Middle frontal gyrus (tissue), 1 donor: ENCODE measurements around the gene KLHL7.

Experiments
- DNase-seq: peaks from one replicate; pipeline ENCODE4 v3.0.0-alpha.2; 2015; ENCODE audit warnings: low spot score; ENCODE audit errors: extremely low spot score

The KLHL7 gene, protein sequence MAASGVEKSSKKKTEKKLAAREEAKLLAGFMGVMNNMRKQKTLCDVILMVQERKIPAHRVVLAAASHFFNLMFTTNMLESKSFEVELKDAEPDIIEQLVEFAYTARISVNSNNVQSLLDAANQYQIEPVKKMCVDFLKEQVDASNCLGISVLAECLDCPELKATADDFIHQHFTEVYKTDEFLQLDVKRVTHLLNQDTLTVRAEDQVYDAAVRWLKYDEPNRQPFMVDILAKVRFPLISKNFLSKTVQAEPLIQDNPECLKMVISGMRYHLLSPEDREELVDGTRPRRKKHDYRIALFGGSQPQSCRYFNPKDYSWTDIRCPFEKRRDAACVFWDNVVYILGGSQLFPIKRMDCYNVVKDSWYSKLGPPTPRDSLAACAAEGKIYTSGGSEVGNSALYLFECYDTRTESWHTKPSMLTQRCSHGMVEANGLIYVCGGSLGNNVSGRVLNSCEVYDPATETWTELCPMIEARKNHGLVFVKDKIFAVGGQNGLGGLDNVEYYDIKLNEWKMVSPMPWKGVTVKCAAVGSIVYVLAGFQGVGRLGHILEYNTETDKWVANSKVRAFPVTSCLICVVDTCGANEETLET

DNA sequence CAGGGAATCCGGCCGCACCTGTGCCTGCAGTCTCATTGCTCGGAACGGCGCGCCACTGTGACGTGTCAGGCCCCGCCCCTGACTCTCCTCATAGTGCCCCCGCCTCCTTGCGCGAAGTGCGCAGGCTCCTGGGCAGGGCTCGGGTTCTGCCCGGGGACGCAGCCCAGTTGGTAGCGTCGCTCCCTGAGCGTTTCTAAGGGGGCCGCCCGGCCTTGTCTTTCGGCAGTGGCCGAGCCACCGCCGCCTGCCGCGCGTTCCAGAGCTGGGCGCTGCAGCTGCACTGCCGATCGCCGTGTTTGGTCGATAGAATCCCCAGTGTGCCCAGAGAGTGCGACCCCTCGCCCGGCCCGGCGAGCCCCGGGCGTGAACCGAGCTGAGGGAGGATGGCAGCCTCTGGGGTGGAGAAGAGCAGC lies at the start of gene KLHL7:
Gene KLHL7, plus strand, starts transcription at position 142 of the 413 bp plus-strand sequence. Its CDS starts 242 bp downstream, at position 384.
- peak; percentile 94 for DNase-seq

DNA sequence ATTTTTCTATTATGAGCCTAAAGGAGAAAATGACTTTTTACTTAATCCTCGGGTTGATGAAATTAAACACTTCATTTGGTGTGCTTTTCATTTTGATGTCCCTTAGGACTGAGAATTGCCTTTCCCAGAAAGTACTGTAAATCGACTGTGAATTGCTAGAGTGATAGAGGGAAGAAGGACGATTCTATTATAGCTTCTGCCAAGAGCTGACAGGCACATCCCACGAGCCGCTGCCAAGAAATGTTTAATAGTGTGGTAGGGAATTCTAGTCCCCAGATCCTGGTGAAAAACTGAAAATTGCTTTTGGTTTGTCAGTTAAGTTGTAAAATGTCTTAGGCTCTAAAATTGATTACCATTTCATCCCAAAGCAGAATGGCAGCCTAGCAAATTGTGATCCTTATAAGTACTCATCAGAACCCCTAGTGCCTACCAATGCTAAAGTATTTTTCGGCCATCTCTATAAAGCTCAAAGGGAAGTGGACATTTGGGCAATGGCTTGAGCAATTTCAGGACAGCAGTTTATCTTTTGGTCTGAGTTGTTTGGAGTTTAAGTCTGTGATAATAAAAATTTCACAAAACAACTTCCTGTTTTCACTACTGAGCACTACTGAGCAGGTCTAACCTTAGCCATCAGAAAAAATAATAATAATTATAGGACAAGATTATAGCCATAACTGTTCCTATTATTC lies 47.0 kb upstream of the KLHL7 start:
- DNase-seq = no peak

- no peak for DNase-seq
Observed at GRCh38 chr7:23061327-23061726, 44.3 kb upstream of the KLHL7 start.

GRCh38 chr7:23062452-23062851 lies 43.1 kb upstream of the KLHL7 start:
- DNase-seq = no peak

- DNase-seq = no peak
Observed at GRCh38 chr7:23065974-23066373, 39.6 kb upstream of the KLHL7 start.

DNA sequence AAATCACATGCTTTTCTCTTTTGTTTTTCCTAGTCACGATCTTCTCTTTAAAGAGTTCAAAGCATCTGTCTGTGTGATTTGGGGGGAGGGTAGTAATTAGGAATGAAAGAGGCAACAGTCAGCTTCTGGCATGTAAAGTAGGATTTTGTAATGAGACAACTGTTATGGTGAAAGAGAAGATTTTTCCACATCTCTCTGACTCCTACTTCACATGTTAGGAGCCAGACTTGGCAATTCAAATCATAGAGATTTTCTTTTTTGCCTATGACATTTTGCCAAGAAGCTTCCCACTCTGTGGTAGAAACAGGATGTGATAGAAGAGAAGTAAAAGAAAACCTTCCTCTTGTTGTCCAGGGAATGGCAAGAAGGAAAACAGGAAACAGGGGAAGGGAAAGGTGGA lies 38.3 kb upstream of the KLHL7 start:
- peak; percentile 51 for DNase-seq

GRCh38 chr7:23072048-23072447 lies 33.5 kb upstream of the KLHL7 start:
- no peak for DNase-seq

- no peak for DNase-seq
Observed at GRCh38 chr7:23072922-23073321, 32.7 kb upstream of the KLHL7 start.

DNA sequence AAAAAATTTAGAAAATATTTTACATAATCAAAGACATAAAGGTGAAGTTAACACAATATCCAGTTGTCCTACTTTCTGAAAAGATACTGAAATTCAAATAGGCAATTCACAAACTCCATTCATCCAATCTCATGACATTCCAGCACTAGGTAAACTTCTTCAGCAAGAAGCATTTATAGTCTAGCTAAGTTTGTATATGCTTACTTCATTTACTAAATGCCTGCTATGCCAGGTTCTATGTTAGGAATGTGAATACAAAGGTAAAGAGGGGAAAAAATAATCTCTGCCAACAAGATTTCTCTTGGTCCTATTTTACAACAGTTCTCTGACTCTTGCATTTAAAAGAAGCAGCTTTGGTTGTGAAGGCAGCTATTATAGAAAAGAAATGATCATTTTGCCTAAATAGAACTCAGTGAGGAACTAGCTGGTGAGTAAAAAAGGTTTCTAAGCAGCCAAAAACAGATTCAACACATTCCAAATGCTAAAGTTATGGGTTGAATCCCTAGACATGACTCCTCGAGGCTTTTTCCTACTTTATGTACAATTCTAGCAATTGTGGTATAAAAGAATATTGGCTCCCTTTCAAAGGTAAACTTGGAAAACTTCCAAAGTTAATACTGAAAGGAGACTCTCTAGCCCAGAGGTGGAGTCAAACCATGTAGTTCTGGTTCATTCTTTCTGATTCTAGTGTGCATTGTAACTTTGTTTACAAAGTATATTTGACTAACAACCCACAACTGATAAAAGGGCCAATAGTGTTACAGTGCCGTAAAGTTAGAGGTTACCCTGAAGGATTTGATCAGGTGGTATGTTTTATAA lies 30.9 kb upstream of the KLHL7 start:
- no peak for DNase-seq

DNA sequence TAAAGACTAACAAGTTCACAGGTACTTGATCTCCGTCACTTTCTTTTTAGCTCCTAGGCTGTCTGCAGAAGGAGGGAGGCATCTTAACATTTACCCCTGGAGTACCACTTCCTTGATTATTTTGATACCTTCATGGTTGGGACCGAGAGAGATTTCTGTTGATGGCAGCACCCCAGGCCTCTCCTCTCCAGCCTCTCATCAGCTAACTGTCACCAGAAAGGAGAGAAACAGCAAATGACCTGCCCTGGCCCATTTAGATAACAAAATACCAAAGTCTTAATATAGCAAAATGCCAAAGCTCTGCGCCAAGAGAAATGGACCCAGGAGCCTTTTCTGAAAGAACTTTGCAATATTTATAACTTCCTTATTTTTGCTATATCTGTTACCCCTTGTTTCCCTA lies 30.0 kb upstream of the KLHL7 start:
- no peak for DNase-seq

DNA sequence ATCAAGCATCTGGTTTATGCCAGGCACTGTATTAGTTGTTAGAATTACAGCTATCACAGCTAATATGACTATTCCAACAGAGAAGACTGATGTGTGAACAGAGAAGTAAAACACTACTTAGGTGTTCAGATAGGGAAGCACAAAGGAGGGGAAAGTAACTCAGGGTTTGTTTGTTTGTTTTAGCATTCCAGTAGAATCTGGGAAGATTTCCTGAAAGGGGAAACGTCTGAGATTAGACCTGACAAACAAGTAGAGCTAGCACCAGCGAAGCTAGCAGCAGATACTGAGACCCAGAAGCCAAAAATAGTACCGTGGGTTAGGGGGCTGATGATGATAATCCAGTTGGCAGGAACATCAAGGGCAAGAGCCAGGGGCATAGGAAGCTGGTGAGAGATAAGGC lies 28.8 kb upstream of the KLHL7 start:
- DNase-seq = no peak

DNA sequence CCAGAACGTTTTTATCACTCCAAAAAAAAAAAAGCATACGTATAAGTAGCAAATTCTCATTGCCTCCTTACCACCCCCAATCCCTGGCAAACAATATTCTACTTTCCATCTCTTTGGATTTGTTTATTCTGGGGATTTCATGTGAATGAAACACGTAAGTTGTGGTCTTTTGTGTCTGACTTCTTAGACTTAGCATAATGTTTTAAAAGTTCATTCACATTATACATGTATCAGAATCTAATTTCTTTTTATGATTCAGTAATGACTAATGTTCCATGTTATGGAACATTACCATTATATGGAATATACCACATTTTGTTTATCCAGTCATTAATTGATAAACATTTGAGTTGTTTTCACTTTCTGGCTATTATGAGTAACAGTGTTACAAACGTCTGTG lies 12.5 kb upstream of the KLHL7 start:
- DNase-seq = no peak

- no peak for DNase-seq
Observed at GRCh38 chr7:23093546-23093945, 12.0 kb upstream of the KLHL7 start.

DNA sequence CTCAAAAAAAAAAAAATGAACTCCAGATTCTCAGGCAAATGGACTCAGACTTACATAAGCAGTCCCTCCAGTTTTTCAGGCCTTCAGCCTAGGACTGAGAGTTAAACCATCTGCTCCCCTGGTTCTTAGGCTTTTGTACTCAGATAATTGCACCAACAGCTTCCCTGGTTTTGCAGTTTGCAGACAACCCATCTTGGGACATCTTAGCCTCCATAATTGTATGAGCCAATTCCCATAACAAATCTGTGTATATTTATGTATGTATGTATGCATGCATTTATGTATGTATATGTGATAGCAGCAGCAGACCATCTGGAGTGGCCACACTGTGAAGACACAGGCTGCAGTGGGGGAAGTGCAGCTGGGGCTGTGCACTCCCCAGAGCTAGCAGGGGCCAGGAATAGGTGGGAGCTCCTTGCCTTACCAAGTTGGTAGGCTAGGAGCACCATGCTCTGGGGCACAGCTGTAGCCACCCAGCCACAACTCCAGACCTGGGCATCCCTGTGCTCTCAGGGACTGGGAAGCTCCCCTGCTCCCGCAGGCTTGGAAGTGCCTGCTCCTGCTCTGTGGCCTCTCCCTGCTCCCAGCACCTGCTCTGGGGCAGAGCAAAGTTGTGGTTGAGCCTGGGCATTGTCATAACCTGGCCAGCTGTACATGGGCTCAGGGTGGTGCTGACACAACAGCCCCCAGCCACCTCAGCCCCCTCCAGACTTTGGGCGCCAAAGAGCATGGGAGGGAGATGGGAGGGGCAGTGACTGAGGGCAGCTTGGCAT lies 8.9 kb upstream of the KLHL7 start:
- no peak for DNase-seq

DNA sequence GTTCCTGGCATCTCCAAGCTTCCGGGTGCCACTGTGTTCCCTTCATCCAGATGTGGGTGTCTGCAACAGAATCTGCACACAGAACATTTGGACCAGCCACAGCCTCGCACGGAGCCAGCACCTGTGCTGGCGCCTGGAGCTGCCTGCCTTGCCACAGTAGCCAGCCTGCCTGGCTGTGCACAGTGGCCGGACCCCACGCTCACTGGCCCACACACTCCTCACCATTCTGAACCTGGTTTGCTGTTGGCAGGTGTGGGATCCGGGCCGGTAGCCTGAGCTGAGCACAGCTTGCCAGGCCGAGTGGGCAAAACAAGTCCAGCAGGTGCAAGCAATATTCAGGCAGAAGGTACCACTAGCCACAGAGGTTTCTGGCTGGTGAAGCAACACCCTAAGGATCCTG lies 7.6 kb upstream of the KLHL7 start:
- no peak for DNase-seq

DNA sequence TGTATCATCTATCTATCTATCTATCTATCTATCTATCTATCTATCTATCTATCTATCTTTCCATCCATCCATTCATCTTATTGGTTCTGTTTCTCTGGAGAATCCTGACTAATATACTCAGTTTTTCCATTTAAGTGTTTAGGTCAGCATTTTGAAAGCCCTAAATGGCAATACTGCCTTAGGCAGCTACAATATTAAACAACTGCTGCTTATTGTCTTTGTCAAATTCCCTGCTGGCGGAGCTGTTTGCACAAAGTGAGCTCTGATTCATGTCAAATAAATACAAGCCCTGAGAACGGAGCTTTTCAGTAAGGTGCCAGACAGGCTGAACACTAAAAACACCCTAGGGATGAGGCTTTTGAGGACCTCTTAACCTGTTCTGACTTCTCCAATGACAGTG lies 7.1 kb upstream of the KLHL7 start:
- DNase-seq = no peak

GRCh38 chr7:23100697-23101096 lies 4.9 kb upstream of the KLHL7 start:
- DNase-seq = no peak

- DNase-seq = no peak
Observed at GRCh38 chr7:23105086-23105643, 420 bp upstream of the KLHL7 start.

DNA sequence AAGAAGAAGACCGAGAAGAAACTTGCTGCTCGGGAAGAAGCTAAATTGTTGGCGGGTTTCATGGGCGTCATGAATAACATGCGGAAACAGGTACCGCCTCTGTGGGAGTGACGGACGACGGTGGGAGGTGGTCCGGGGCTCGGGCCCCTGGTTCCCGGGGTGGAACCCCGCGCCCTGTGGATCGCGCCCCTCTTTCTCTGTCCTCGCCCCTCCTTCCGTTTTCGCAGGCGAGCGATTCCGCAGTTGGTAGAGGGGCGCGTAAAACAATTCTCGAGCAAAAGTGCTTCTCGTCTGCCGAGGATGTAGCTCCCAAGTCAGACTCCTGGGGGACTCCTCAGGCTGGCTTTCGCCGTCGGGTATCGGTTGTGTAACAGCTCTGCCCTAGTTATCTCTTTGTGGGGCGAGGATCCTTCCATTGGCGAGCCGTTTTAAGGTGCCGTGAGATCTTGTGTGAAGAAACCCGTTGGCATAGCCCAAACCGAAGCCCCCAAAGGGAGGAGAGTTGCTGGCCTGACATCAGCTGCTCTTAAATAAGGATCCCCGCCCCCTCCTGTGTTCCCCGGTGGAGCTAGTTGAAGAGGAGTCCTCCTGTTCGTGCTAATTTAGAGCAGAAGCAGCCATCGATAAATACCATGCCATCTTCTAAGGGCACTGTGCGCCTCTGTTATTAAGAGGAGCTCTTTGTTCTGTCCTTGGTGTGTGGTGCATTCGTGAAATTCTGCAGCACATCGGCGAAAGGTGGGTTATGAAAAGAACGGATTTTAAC lies 655 bp downstream of the KLHL7 start:
- DNase-seq = no peak
